ENCODE data around the gene NAA20.

DNA sequence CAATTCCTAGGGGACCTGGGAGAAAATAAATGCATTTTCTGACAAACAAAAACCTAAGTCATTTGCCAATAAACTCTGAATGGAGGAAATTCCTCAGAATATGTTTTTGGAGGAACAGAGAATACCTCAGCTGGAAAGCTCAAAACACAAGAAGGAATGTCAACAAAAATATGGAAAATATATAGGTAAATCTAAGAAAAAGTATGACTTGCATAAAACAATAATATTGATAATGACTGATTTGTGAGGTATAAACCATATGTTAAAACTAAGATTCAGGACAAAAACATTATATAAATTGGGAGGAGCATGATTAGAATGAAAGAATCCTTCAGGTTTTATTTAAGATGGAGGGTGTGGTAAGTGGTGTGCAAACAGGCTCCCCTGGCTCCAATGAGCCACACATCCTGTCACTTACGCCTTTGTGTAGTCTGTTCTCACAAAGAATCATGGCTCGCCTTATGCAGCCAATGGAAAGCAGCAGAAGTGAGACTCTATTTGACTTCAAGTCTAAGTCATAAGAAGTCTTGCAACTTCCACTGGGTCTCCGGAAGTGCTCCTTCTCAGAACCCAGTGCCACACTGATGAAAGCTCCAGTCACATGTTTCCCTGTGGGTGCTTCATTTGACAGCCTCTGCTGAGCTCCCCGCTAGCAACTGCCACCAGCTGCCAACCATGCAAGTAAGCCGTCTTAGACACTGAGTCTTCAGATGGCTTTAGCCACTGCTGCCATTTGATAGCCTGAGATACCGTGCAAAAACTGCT lies 43.3 kb downstream of the NAA20 start:
- TF ChIP-seq, protein P1, sequence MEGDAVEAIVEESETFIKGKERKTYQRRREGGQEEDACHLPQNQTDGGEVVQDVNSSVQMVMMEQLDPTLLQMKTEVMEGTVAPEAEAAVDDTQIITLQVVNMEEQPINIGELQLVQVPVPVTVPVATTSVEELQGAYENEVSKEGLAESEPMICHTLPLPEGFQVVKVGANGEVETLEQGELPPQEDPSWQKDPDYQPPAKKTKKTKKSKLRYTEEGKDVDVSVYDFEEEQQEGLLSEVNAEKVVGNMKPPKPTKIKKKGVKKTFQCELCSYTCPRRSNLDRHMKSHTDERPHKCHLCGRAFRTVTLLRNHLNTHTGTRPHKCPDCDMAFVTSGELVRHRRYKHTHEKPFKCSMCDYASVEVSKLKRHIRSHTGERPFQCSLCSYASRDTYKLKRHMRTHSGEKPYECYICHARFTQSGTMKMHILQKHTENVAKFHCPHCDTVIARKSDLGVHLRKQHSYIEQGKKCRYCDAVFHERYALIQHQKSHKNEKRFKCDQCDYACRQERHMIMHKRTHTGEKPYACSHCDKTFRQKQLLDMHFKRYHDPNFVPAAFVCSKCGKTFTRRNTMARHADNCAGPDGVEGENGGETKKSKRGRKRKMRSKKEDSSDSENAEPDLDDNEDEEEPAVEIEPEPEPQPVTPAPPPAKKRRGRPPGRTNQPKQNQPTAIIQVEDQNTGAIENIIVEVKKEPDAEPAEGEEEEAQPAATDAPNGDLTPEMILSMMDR (IDR thresholded peaks at IDR 0.05): no peak
- TF ChIP-seq POLR2A (IDR thresholded peaks at IDR 0.05) (no peak), POLR2AphosphoS5 (IDR thresholded peaks at IDR 0.05) (no peak), EP300 (IDR thresholded peaks at IDR 0.05) (no peak)

Measured in upper lobe of left lung (tissue), 4 donors.